B cell (primary cell): ENCODE results near the gene FGFRL1.

Source experiments
- CTCF ChIP-seq: fragments of 200-600 bp; IDR thresholded peaks from one replicate; pipeline ENCODE4 v1.8.0; 2022; ENCODE audit warnings: antibody characterized with exemption, mild to moderate bottlenecking
- EZH2 ChIP-seq: IDR thresholded peaks from 2 replicates; pipeline ENCODE4 v1.6.1; 2012; ENCODE audit warnings: borderline replicate concordance, low read depth, mild to moderate bottlenecking, moderate library complexity, low read length; ENCODE audit not compliant: insufficient read depth, poor library complexity, severe bottlenecking

GRCh38 chr4:1023075-1023640, 11.7 kb downstream of the FGFRL1 start:
- TF ChIP-seq CTCF (no peak), EZH2 (no peak)
